Central memory CD4-positive, alpha-beta T cell (primary cell): ENCODE measurements around the gene SVOPL.
A peak's percentile ranks its signal among the peaks of the same experiment; 100 is the strongest.

Experiments
- DNase-seq: peaks from one replicate; pipeline ENCODE4 v3.0.0; 2022

The SVOPL gene

GRCh38 chr7:138658889-138659288 is 42.3 kb downstream of the SVOPL start:
- DNase-seq: no peak

GRCh38 chr7:138657854-138658386 is 43.2 kb downstream of the SVOPL start:
- DNase-seq: no peak

DNA sequence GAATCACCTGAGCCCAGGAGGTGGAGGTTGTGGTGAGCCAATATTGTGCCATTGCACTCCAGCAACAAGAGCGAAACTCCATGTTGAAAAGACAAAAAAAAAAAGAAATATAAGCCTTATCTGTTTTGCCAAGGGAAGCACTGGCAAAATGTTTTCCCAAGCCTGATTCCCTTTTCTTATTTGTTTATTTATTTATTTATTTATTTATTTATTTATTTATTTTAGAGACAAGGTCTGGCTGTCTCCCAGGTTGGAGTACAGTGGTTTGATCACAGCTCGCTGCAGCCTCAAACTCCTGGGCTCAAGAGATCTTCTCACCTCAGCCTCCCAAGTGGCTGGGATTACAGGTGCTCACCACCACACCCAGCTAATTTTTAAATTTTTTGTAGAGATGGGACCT is 44.2 kb downstream of the SVOPL start:
- no peak for DNase-seq

- no peak for DNase-seq
These were observed 46.5 kb downstream of the SVOPL start for GRCh38 chr7:138654616-138655015.

DNA sequence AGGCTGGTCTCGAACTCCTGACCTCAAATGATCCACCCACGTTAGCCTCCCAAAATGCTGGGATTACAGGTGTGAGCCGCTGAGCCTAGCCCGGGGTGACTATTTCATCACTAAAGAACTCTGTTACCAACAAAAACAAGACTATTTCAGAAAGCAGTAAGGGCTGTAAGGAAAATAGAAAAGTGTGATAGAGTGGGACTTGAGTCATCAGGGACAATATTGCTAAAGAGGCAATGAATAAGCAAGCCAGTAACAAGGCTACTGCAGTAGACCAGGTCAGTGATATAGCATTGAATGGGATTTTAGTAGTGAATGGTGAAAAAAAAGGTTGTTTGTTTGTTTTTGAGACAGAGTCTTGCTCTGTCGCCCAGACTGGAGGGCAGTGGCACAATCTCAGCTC is 51.7 kb downstream of the SVOPL start:
- no peak for DNase-seq

DNA sequence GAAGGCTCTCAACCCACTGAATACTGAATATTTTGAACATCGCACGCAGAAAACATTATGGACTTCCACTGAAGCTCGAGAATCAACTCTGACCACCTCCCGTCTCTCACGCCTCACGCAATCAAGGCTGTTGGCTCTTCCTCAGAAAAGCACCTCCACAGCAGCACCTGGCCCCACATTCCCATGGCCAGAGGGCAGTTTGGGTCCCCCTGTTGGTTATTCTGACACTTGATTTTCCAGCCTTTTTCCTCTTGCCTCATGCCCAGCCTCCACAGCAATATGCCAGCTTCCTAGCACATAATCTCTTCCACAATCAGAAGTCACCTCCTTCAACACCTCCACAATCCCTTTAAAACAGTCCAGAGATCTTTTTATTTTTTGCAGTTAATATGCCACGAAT is 55.9 kb downstream of the SVOPL start:
- no peak for DNase-seq

- DNase-seq: no peak
These were observed 68.1 kb downstream of the SVOPL start for GRCh38 chr7:138632826-138633602.

- no peak for DNase-seq
These were observed 68.8 kb downstream of the SVOPL start for GRCh38 chr7:138632384-138632783.

DNA sequence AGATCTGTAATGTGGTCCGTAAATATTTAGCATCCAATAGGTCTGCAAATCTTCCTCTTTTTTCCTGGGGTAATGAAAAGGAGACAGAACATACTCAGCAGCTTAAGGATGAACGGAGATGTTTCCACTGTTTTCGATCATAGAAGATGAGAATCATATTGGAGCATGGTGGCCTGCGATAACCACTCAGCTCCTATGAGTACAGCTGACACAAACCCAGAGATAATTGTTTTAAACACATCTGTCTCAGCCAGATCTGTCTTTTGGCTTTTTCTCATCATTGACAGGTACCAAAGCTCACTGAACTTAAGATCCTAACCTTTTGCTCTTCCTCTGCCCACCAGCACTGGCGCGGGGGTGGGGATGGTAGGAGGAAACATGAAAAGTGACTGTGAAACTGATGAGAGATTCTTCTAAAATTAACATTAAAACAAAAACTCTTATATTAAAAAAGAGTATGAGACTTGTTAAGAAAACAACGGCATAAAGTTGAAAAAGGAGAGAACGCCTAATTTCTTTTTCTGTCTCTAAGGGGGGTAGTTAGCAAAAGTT is 71.0 kb downstream of the SVOPL start:
- no peak for DNase-seq

DNA sequence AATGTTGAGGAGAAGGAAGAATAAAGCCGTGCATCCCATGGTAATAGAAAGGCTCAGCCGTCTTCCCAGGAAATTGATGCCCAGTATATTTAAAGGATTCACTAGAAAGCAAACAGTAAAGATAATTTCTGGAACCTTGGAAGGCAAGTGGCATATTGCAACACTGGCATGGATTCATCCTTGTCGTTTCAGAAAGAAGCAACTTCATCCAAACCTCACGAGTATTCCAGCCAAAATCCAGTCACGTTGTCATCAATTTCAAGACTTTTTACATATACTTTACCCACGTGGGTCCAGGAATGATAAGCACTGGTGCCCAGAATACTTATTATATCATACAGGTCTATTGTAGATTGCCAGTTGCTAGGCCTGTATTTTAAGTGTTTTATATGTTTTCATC is 73.8 kb downstream of the SVOPL start:
- DNase-seq: no peak

- DNase-seq: no peak
These were observed 74.3 kb downstream of the SVOPL start for GRCh38 chr7:138626846-138627245.

DNA sequence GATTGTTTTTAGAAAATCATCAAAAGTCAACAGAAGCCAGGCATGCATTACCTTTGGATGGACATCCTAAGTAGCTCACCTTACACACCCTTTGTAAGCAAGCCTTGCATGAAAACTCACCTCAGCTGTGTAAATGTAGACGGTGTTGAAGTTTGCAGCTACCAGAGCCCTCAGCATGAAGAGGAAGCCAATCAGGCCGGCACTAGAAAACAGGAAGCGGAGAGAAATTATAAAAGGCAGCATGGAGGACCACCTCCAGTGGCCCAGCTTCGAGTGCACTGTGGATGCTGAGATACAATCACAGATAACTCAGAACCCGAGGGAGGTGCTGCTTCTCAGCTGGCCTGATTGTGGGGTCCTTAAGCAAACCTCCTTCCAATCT is 75.3 kb downstream of the SVOPL start:
- DNase-seq: no peak

DNA sequence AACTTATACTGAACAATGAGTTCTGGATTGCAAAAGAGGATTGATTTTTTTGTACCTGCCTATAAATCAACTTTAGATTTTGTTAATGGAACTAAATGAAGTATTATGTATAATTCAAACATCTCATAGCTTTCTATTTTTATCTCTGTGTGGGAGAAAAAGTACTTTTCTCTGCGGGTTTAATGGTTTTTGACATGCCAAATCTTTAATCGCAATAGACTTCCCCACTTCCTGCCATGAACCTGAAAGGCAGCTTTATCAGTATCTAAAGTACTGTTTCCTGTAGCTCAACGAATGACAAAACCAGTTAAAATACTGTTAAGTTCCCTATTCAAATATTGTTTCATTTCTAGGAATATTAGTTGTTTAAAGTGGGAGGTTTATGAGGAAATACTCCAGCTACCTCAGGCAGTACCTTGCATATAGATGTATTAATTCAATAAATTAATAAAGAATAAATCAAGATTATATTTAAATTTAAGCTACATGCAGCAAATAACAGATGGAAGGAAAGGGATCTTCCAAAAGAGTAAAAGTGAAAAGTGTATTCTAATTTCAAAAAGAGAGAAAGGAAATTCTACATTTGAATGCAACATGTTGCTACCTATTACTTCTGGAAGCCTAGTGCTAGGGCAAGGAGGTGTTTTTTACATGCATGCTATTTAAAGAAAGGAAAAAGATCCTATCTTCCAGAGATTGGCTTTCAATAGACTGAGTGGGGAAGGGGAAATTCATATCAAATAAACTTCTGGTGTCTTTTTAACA is 75.9 kb downstream of the SVOPL start:
- DNase-seq: peak; percentile 25

DNA sequence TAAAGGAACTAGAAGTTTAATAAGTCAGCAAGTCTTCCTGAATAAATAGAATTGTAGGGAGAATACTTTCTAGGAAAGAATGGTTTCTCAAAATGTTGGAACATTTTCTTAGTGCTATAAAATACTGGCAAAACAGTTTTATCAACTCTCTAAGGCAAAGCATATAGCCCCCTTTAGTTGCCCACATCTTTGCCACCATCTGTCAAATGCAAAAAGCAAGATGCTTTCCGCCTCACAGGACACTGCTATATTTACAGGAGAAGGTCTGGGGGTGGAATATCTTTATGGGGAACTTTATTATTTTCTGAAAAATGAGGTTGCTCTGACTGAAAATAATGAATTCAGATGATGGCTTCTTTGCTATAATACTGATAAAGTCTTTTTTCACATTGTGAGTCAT is 78.3 kb downstream of the SVOPL start:
- DNase-seq: no peak

DNA sequence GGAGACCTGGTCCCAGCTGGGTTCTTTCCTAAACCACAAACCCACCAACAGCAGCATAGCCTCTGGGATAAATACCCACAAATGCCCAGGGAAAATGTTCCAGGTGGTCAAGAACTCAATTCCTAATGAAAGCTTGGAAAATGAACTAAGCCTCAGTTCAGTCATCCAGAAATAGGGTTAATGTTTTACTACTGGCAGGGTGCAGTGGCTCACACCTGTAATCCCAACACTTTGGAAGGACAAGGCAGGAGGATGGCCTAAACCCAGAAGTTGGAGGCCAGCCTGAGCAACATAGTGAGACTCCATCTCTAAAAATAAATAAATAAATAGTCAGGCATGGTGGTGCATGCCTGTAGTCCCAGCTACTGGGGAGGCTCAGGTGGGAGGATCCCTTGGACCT is 82.2 kb downstream of the SVOPL start:
- DNase-seq: no peak

DNA sequence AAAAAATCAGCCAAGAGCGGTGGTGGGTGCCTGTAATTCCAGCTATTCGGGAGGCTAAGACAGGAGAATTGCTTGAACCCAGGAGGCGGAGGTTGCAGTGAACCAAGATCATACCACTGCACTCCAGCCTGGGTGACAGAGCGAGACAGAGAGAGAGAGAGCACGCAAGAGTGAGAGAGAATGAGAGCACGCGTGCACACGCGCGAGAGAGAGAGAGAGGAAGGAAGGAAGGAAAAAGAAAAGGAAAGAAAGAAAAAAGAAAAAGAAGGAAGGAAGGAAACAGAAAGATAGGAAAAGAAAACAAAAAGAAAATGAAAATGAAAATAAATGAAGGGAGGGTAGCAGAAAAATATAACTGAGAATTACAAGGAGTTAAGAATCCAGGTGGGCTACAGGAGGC is 82.7 kb downstream of the SVOPL start:
- DNase-seq: no peak

GRCh38 chr7:138616085-138616484 is 85.1 kb downstream of the SVOPL start:
- no peak for DNase-seq

DNA sequence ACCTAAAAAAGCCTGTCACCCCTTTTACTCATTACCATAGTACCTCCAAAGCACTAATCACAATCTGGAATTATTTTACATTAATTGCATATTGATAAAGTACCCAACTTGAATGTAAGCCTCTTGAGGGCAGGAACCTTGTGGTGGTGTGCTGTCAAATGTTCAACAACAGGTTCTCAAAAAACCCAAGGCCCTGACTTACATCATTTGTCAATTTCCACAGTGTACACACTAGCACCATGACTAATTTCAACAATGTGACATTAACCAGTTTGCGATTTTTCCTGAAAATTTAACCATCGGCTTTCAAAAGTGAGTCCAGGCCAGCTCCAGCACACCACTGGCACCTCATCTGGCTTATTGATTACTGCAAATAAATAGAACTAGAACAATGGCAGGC is 87.5 kb downstream of the SVOPL start:
- no peak for DNase-seq

GRCh38 chr7:138610671-138611170 is 90.4 kb downstream of the SVOPL start:
- DNase-seq: no peak

GRCh38 chr7:138608275-138608674 is 92.9 kb downstream of the SVOPL start:
- DNase-seq: no peak

GRCh38 chr7:138607216-138608126 is 93.7 kb downstream of the SVOPL start:
- DNase-seq: no peak

DNA sequence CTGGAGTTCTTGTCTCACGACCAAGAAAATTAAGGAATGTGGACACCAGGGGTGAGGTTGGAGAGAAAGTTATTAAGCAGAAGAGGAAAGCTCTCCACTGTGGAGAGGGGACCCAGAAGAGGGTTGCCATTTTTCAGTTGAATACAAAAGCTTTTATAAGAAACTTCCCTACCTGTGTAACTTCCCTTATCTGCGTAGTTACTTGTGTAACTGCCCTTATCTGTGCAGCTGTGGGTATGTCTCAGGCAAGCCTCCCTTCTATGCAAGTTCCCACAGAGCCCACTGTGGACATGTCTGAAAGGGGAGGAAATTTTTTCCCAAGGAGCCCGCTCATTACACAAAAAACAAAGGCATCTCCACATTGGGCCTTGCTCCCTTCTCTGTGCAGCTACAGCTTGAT is 94.9 kb downstream of the SVOPL start:
- no peak for DNase-seq
